ENCODE data around the gene HAUS3.

- TF ChIP-seq CTCF (IDR thresholded peaks at IDR 0.05; ENCODE audit: control extremely low read depth in 1 of 3, insufficient read depth in 1 of 3, low read depth in 1 of 3, low read length in 3 of 3) (no peak), JUND (IDR thresholded peaks at IDR 0.05; ENCODE audit: low read length) (no peak), TAF1 (IDR thresholded peaks at IDR 0.05; ENCODE audit: low read depth, low read length) (no peak), EP300 (IDR thresholded peaks at IDR 0.05; ENCODE audit: borderline replicate concordance in 1 of 2, low read depth in 2 of 2, low read length in 2 of 2) (no peak), POLR2A (IDR thresholded peaks at IDR 0.05; ENCODE audit: control extremely low read depth in 1 of 2, low read depth in 2 of 2, low read length in 2 of 2) (no peak), SP1 (IDR thresholded peaks at IDR 0.05; ENCODE audit: low read depth, low read length) (no peak), EZH2 (IDR thresholded peaks at IDR 0.05; ENCODE audit: low read depth, low read length, severe bottlenecking) (no peak), TCF12 (IDR thresholded peaks at IDR 0.05; ENCODE audit: low read depth, low read length) (no peak), JUN (IDR thresholded peaks at IDR 0.05; ENCODE audit: low read depth, low read length) (no peak), RFX5 (IDR thresholded peaks at IDR 0.05; ENCODE audit: borderline replicate concordance, low read depth, low read length) (no peak), NRF1 (IDR thresholded peaks at IDR 0.05; ENCODE audit: low read depth, low read length) (no peak), HDAC2 (IDR thresholded peaks at IDR 0.05; ENCODE audit: borderline replicate concordance in 1 of 2, low read depth in 2 of 2, low read length in 2 of 2) (no peak), ZNF274 (IDR thresholded peaks at IDR 0.05; ENCODE audit: borderline replicate concordance, extremely low read depth, low read length) (no peak)
Observed at GRCh38 chr4:2178986-2179385, 62.9 kb downstream of the HAUS3 start.
